Measurements from ENCODE around the gene ADGRE3. TPM values are rescaled to one million over a fixed set of nuclear protein-coding genes. Genes with fewer than 3 reads are reported as not detected.

ADGRE3 gene
- total and polyA plus RNA-seq, 4 donors: 0.15 to 0.67 (median 0.22) TPM

- H3K4me3 ChIP-seq (ENCODE audit: low read depth in 1 of 3, low read length in 3 of 3): no peak overlapping the region
- WGBS: 67% methylated on average over 7 of the region's 7 CpGs
- H3K9ac ChIP-seq (ENCODE audit: low read depth in 1 of 2, low read length in 2 of 2): no peak overlapping the region
- H3K27ac ChIP-seq (ENCODE audit: low read depth in 1 of 2, low read length in 2 of 2): no peak overlapping the region
- no peak for DNase-seq (ENCODE audit: low spot score)
- no peaks in the 10 kb centered on the region for H3K4me1 ChIP-seq (ENCODE audit: control insufficient read depth in 4 of 4, insufficient read depth in 4 of 4, low read length in 3 of 4)
- H3K9me3 ChIP-seq (ENCODE audit: control insufficient read depth in 4 of 4, low read length in 3 of 4): no peaks in the 10 kb centered on the region
- H3K36me3 ChIP-seq (ENCODE audit: control insufficient read depth in 4 of 4, insufficient read depth in 3 of 4, low read depth in 1 of 4, low read length in 3 of 4): no peaks in the 10 kb centered on the region
- TF ChIP-seq HNF4G (IDR thresholded peaks at IDR 0.05) (no peak), RXRA (IDR thresholded peaks at IDR 0.05) (no peak), NR2F2 (IDR thresholded peaks at IDR 0.05) (no peak), REST (IDR thresholded peaks at IDR 0.05) (no peak)
- TF ChIP-seq, protein P1, sequence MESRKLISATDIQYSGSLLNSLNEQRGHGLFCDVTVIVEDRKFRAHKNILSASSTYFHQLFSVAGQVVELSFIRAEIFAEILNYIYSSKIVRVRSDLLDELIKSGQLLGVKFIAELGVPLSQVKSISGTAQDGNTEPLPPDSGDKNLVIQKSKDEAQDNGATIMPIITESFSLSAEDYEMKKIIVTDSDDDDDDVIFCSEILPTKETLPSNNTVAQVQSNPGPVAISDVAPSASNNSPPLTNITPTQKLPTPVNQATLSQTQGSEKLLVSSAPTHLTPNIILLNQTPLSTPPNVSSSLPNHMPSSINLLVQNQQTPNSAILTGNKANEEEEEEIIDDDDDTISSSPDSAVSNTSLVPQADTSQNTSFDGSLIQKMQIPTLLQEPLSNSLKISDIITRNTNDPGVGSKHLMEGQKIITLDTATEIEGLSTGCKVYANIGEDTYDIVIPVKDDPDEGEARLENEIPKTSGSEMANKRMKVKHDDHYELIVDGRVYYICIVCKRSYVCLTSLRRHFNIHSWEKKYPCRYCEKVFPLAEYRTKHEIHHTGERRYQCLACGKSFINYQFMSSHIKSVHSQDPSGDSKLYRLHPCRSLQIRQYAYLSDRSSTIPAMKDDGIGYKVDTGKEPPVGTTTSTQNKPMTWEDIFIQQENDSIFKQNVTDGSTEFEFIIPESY (IDR thresholded peaks at IDR 0.05): no peak
- peaks cover 0 to 8% (median 0%) of the 10 kb centered on the region in 4 donors for H3K27me3 ChIP-seq (ENCODE audit: control insufficient read depth in 4 of 4, insufficient read depth in 4 of 4, low read length in 3 of 4)
Observed at GRCh38 chr19:14654786-14655560, 19.7 kb downstream of the ADGRE3 start.

- 57% methylated on average over 2 of the region's 2 CpGs for WGBS
- H3K9ac ChIP-seq (ENCODE audit: low read depth in 1 of 2, low read length in 2 of 2): no peak overlapping the region
- DNase-seq (ENCODE audit: low spot score): no peak
- H3K27me3 ChIP-seq (ENCODE audit: control insufficient read depth in 4 of 4, insufficient read depth in 4 of 4, low read length in 3 of 4): peaks cover 0 to 8% (median 0%) of the 10 kb centered on the region in 4 donors
- no peak overlapping the region for H3K4me3 ChIP-seq (ENCODE audit: low read depth in 1 of 3, low read length in 3 of 3)
- no peaks in the 10 kb centered on the region for H3K9me3 ChIP-seq (ENCODE audit: control insufficient read depth in 4 of 4, low read length in 3 of 4)
- H3K4me1 ChIP-seq (ENCODE audit: control insufficient read depth in 4 of 4, insufficient read depth in 4 of 4, low read length in 3 of 4): no peaks in the 10 kb centered on the region
- H3K27ac ChIP-seq (ENCODE audit: low read depth in 1 of 2, low read length in 2 of 2): no peak overlapping the region
- no peaks in the 10 kb centered on the region for H3K36me3 ChIP-seq (ENCODE audit: control insufficient read depth in 4 of 4, insufficient read depth in 3 of 4, low read depth in 1 of 4, low read length in 3 of 4)
- TF ChIP-seq YY1 (IDR thresholded peaks at IDR 0.05): no peak
- TF ChIP-seq SP1 (IDR thresholded peaks at IDR 0.05): no peak
- no peak for TF ChIP-seq GABPA (IDR thresholded peaks at IDR 0.05 in 1 of 2, conservative IDR thresholded peaks at IDR 0.05 in 1 of 2)
- no peak for TF ChIP-seq MAX (IDR thresholded peaks at IDR 0.05)
- no peak for TF ChIP-seq FOXA1 (IDR thresholded peaks at IDR 0.05)
- no peak for TF ChIP-seq NR2F2 (IDR thresholded peaks at IDR 0.05)
- TF ChIP-seq, protein P2, sequence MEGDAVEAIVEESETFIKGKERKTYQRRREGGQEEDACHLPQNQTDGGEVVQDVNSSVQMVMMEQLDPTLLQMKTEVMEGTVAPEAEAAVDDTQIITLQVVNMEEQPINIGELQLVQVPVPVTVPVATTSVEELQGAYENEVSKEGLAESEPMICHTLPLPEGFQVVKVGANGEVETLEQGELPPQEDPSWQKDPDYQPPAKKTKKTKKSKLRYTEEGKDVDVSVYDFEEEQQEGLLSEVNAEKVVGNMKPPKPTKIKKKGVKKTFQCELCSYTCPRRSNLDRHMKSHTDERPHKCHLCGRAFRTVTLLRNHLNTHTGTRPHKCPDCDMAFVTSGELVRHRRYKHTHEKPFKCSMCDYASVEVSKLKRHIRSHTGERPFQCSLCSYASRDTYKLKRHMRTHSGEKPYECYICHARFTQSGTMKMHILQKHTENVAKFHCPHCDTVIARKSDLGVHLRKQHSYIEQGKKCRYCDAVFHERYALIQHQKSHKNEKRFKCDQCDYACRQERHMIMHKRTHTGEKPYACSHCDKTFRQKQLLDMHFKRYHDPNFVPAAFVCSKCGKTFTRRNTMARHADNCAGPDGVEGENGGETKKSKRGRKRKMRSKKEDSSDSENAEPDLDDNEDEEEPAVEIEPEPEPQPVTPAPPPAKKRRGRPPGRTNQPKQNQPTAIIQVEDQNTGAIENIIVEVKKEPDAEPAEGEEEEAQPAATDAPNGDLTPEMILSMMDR (IDR thresholded peaks at IDR 0.05; ENCODE audit: low read depth, low read length, missing input control): no peak
- TF ChIP-seq HNF4A (conservative IDR thresholded peaks at IDR 0.05): no peak
- TF ChIP-seq HNF4G (IDR thresholded peaks at IDR 0.05): no peak
Observed at GRCh38 chr19:14650161-14650560, 24.5 kb downstream of the ADGRE3 start.

Data from liver (tissue), 9 donors.